K562 (cell line): ENCODE measurements around the gene CISD3. TPM values are rescaled to one million over a fixed set of nuclear protein-coding genes. Genes with fewer than 3 reads are reported as not detected.

Experiments used
- ATF1 ChIP-seq, 2 experiments: fragments of 450-650 bp in 1 of 2; IDR thresholded peaks; 2 replicates each; pipeline ENCODE4 v1.6.1; 2016; ENCODE audit warnings: missing compliant biosample characterization in 1 of 2, missing genetic modification characterization in 1 of 2
- CHD2 ChIP-seq: IDR thresholded peaks from 2 replicates; pipeline ENCODE4 v1.6.1; 2011; ENCODE audit warnings: low read depth, low read length
- EP400 ChIP-seq: fragments of 450-650 bp; IDR thresholded peaks from 2 replicates; pipeline ENCODE4 v1.6.1; 2017; ENCODE audit warnings: antibody characterized with exemption, mild to moderate bottlenecking, moderate library complexity
- HBP1 ChIP-seq: fragments of 450-650 bp; formaldehyde crosslinking; IDR thresholded peaks from 2 replicates; pipeline ENCODE4 v1.4.0; 2022; ENCODE audit warnings: missing genetic modification characterization
- HDAC8 ChIP-seq: fragments of 450-650 bp; IDR thresholded peaks from 2 replicates; pipeline ENCODE4 v1.6.1; 2016; ENCODE audit warnings: mild to moderate bottlenecking, missing genetic modification characterization, moderate library complexity, missing compliant biosample characterization
- LEF1 ChIP-seq: fragments of 450-650 bp; IDR thresholded peaks from 2 replicates; pipeline ENCODE4 v1.6.1; 2016; ENCODE audit warnings: mild to moderate bottlenecking
- PKNOX1 ChIP-seq: fragments of 450-650 bp; IDR thresholded peaks from 2 replicates; pipeline ENCODE4 v1.6.1; 2016
- POLR2AphosphoS2 ChIP-seq: IDR thresholded peaks from 2 replicates; pipeline ENCODE4 v1.6.1; 2012; ENCODE audit warnings: low read length, improper control_type of control experiment
- POLR2G ChIP-seq: fragments of 200-400 bp; formaldehyde crosslinking; IDR thresholded peaks from 2 replicates; pipeline ENCODE4 v1.6.1; 2017; ENCODE audit warnings: low read depth, mild to moderate bottlenecking, antibody characterized with exemption, low read length, moderate library complexity
- TCF7 ChIP-seq: sonication (generic); IDR thresholded peaks from 2 replicates; pipeline ENCODE4 v1.6.1; 2016; ENCODE audit warnings: antibody characterized with exemption, borderline replicate concordance
- polyA plus RNA-seq, 8 experiments: library from polyadenylated mRNA; depleted of rRNA in 4 of 8; stranded (reverse) in 5 of 8; unstranded in 3 of 8; fragments of >200 nt; fragmentation: Nextera tagmentation in 2 of 8; fragmentation: Illumina TruSeq in 1 of 8; extraction: Ambion mirVana in 2 of 8; extraction: Trizol in 1 of 8; gene quantifications; 2 replicates each; pipeline versions ENCODE4 v1.2.1 to v1.2.3, GENCODE V29; 2011 to 2014; ENCODE audit warnings: inconsistent platforms in 1 of 8, missing spikeins in 1 of 8
- total RNA-seq, 7 experiments: library from RNA; depleted of rRNA in 6 of 7; stranded (reverse); fragments of >200 nt in 6 of 7; fragmentation: Illumina TruSeq in 2 of 7; extraction: Trizol in 2 of 7; gene quantifications; 2 replicates each; pipeline versions ENCODE4 v1.2.1 to v1.2.3, GENCODE V29; 2011 to 2021; ENCODE audit warnings: low replicate concordance in 1 of 7
- TF ChIP-seq, protein P1 (sequence below): fragments of 450-650 bp; IDR thresholded peaks from 2 replicates; pipeline ENCODE4 v1.6.1; 2016; ENCODE audit warnings: mild to moderate bottlenecking, moderate library complexity
- TF ChIP-seq, protein P2 (sequence below), 2 experiments: fragments of 250-450 bp in 1 of 2; fragments of 450-650 bp in 1 of 2; sonication (Bioruptor Pico) in 1 of 2; IDR thresholded peaks; 2 replicates each; pipeline versions ENCODE4 v1.6.1 to v1.8.0; 2016 to 2021; ENCODE audit warnings: mild to moderate bottlenecking in 2 of 2, moderate library complexity in 2 of 2, missing compliant biosample characterization in 1 of 2, missing genetic modification characterization in 1 of 2

The CISD3 gene
- total and polyA plus RNA-seq, 9 of the 15 experiments (the other 6 are each of a cell fraction or from before 2014, with no cell fraction given): 5.0 to 60.7 (median 15.7) TPM

DNA sequence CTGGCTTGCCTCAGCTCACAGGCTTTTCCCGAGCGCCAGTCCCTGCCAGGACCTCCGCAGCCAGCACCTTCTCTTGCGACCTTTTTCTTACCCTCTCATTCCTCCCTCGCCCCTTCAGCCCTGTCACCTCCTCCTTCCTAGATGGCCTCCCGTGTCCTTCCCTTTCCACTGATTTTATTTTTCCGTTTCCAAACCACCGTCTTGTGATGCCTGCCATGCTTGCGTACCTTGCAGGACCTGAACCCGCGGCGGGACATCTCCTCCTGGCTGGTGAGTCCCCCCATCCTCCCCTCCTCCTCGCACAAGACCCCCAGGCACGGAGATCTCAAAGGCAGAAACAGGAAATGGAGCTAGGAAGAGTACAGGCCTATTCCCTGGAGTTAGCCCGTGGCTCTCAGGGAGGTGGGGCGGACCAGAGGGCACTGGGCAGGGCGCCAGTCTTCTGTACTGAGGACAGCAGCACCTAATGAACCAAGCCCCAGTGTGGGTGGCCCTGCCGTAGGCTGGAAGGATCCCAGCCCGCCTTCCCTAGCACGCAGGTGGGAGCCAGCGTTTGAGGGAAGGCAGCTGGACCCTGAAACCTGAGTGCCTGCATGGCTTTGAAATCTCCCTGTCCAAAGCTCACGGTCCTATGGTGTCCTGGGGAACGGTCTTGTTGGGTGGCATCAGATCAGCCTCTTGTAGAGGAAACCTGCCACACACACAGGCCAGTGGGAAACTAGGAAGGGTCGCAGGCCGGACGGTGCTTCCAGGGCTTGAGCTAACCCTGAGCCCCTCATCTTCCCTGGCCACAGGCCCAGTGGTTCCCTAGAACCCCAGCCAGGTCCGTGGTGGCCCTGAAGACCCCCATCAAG lies 612 bp downstream of the CISD3 start (continued):
- TF ChIP-seq HBP1 (CRISPR knock-in tag) (peak; percentile 73), PKNOX1 (0 out of 2 replicates have a peak, but pooled peaks have one; percentile 8), CHD2 (no peak), POLR2G (peak; percentile 43; the same call in 1 of the 2 replicates), POLR2AphosphoS2 (no peak), TCF7 (no peak), EP400 (peak; percentile 43; the same call in 1 of the 2 replicates), HDAC8 (tag) (no peak), LEF1 (no peak), ATF1 (CRISPR knock-in tag; IDR thresholded peaks at IDR 0.05) (no peak), ATF1 (tag; IDR thresholded peaks at IDR 0.05) (no peak)
- TF ChIP-seq, protein P1, sequence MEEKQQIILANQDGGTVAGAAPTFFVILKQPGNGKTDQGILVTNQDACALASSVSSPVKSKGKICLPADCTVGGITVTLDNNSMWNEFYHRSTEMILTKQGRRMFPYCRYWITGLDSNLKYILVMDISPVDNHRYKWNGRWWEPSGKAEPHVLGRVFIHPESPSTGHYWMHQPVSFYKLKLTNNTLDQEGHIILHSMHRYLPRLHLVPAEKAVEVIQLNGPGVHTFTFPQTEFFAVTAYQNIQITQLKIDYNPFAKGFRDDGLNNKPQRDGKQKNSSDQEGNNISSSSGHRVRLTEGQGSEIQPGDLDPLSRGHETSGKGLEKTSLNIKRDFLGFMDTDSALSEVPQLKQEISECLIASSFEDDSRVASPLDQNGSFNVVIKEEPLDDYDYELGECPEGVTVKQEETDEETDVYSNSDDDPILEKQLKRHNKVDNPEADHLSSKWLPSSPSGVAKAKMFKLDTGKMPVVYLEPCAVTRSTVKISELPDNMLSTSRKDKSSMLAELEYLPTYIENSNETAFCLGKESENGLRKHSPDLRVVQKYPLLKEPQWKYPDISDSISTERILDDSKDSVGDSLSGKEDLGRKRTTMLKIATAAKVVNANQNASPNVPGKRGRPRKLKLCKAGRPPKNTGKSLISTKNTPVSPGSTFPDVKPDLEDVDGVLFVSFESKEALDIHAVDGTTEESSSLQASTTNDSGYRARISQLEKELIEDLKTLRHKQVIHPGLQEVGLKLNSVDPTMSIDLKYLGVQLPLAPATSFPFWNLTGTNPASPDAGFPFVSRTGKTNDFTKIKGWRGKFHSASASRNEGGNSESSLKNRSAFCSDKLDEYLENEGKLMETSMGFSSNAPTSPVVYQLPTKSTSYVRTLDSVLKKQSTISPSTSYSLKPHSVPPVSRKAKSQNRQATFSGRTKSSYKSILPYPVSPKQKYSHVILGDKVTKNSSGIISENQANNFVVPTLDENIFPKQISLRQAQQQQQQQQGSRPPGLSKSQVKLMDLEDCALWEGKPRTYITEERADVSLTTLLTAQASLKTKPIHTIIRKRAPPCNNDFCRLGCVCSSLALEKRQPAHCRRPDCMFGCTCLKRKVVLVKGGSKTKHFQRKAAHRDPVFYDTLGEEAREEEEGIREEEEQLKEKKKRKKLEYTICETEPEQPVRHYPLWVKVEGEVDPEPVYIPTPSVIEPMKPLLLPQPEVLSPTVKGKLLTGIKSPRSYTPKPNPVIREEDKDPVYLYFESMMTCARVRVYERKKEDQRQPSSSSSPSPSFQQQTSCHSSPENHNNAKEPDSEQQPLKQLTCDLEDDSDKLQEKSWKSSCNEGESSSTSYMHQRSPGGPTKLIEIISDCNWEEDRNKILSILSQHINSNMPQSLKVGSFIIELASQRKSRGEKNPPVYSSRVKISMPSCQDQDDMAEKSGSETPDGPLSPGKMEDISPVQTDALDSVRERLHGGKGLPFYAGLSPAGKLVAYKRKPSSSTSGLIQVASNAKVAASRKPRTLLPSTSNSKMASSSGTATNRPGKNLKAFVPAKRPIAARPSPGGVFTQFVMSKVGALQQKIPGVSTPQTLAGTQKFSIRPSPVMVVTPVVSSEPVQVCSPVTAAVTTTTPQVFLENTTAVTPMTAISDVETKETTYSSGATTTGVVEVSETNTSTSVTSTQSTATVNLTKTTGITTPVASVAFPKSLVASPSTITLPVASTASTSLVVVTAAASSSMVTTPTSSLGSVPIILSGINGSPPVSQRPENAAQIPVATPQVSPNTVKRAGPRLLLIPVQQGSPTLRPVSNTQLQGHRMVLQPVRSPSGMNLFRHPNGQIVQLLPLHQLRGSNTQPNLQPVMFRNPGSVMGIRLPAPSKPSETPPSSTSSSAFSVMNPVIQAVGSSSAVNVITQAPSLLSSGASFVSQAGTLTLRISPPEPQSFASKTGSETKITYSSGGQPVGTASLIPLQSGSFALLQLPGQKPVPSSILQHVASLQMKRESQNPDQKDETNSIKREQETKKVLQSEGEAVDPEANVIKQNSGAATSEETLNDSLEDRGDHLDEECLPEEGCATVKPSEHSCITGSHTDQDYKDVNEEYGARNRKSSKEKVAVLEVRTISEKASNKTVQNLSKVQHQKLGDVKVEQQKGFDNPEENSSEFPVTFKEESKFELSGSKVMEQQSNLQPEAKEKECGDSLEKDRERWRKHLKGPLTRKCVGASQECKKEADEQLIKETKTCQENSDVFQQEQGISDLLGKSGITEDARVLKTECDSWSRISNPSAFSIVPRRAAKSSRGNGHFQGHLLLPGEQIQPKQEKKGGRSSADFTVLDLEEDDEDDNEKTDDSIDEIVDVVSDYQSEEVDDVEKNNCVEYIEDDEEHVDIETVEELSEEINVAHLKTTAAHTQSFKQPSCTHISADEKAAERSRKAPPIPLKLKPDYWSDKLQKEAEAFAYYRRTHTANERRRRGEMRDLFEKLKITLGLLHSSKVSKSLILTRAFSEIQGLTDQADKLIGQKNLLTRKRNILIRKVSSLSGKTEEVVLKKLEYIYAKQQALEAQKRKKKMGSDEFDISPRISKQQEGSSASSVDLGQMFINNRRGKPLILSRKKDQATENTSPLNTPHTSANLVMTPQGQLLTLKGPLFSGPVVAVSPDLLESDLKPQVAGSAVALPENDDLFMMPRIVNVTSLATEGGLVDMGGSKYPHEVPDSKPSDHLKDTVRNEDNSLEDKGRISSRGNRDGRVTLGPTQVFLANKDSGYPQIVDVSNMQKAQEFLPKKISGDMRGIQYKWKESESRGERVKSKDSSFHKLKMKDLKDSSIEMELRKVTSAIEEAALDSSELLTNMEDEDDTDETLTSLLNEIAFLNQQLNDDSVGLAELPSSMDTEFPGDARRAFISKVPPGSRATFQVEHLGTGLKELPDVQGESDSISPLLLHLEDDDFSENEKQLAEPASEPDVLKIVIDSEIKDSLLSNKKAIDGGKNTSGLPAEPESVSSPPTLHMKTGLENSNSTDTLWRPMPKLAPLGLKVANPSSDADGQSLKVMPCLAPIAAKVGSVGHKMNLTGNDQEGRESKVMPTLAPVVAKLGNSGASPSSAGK: no peak
- TF ChIP-seq, protein P2, sequence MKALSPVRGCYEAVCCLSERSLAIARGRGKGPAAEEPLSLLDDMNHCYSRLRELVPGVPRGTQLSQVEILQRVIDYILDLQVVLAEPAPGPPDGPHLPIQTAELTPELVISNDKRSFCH (CRISPR knock-in tag; IDR thresholded peaks at IDR 0.05): no peak
- TF ChIP-seq, protein P2 (tag; IDR thresholded peaks at IDR 0.05): no peak
